K562 (cell line): ENCODE data around the gene GPS2. TPM values are rescaled to one million over a fixed set of nuclear protein-coding genes. Genes with fewer than 3 reads are reported as not detected.

Experiments used
- CREM ChIP-seq: IDR thresholded peaks from 2 replicates; pipeline ENCODE4 v1.6.1; 2014; ENCODE audit warnings: antibody characterized with exemption, low read depth
- ELF1 ChIP-seq: fragments of 200-800 bp; sonication (Bioruptor generic); IDR thresholded peaks from 2 replicates; pipeline ENCODE4 v1.6.1; 2016; ENCODE audit warnings: missing genetic modification characterization, missing compliant biosample characterization
- EP400 ChIP-seq: fragments of 450-650 bp; IDR thresholded peaks from 2 replicates; pipeline ENCODE4 v1.6.1; 2017; ENCODE audit warnings: antibody characterized with exemption, mild to moderate bottlenecking, moderate library complexity
- ETV1 ChIP-seq: fragments of 450-650 bp; conservative IDR thresholded peaks from 2 replicates; pipeline ENCODE4 v1.6.1; 2016; ENCODE audit warnings: missing genetic modification characterization, control low read depth, low read depth, missing compliant biosample characterization
- GABPB1 ChIP-seq: sonication (generic); formaldehyde crosslinking; IDR thresholded peaks from 2 replicates; pipeline ENCODE4 v1.8.0; 2022; ENCODE audit warnings: mild to moderate bottlenecking, missing genetic modification reagents
- KAT7 ChIP-seq: sonication (generic); formaldehyde crosslinking; IDR thresholded peaks from 2 replicates; pipeline ENCODE4 v1.8.0; 2022; ENCODE audit warnings: missing genetic modification reagents, mild to moderate bottlenecking, borderline replicate concordance
- KDM4B ChIP-seq, 2 experiments: fragments of 450-650 bp in 1 of 2; sonication (generic) in 1 of 2; IDR thresholded peaks; 2 replicates each; pipeline ENCODE4 v1.6.1; 2016 to 2017; ENCODE audit warnings: borderline replicate concordance in 2 of 2, antibody characterized with exemption in 1 of 2, low read depth in 1 of 2, mild to moderate bottlenecking in 1 of 2
- NONO ChIP-seq, 2 experiments: fragments of 200-400 bp in 1 of 2; fragments of 450-650 bp in 1 of 2; formaldehyde crosslinking in 1 of 2; IDR thresholded peaks; 2 replicates each; pipeline ENCODE4 v1.6.1; 2017; ENCODE audit warnings: low read depth in 2 of 2, mild to moderate bottlenecking in 2 of 2, moderate library complexity in 2 of 2, low read length in 1 of 2
- PHF20 ChIP-seq: fragments of 450-650 bp; IDR thresholded peaks from 2 replicates; pipeline ENCODE4 v1.6.1; 2018; ENCODE audit not compliant: partially characterized antibody
- POLR2AphosphoS5 ChIP-seq: IDR thresholded peaks from 2 replicates; pipeline ENCODE4 v1.6.1; 2011; ENCODE audit warnings: mild to moderate bottlenecking, low read depth, low read length, moderate library complexity; ENCODE audit not compliant: control insufficient read depth, insufficient read depth
- POLR2G ChIP-seq: fragments of 200-400 bp; formaldehyde crosslinking; IDR thresholded peaks from 2 replicates; pipeline ENCODE4 v1.6.1; 2017; ENCODE audit warnings: low read depth, mild to moderate bottlenecking, antibody characterized with exemption, low read length, moderate library complexity
- POU5F1 ChIP-seq: fragments of 150-350 bp; IDR thresholded peaks from 2 replicates; pipeline ENCODE4 v1.6.1; 2014; ENCODE audit warnings: borderline replicate concordance, low read length, low read depth, mild to moderate bottlenecking; ENCODE audit not compliant: partially characterized antibody
- RBM22 ChIP-seq: fragments of 200-400 bp; formaldehyde crosslinking; IDR thresholded peaks from 2 replicates; pipeline ENCODE4 v1.6.1; 2018; ENCODE audit warnings: low read length, low read depth; ENCODE audit not compliant: poor library complexity, severe bottlenecking
- SAP30 ChIP-seq: fragments of 200-600 bp; sonication (generic); IDR thresholded peaks from 2 replicates; pipeline ENCODE4 v1.6.1; 2012; ENCODE audit warnings: borderline replicate concordance, low read depth, mild to moderate bottlenecking, moderate library complexity, low read length, control low read depth, inconsistent platforms; ENCODE audit not compliant: insufficient read depth, poor library complexity, severe bottlenecking
- SIN3B ChIP-seq: fragments of 450-650 bp; IDR thresholded peaks from 2 replicates; pipeline ENCODE4 v1.6.1; 2017; ENCODE audit warnings: low read depth, mild to moderate bottlenecking, moderate library complexity
- ZNF445 ChIP-seq: fragments of 250-450 bp; sonication (Bioruptor Pico); IDR thresholded peaks from 2 replicates; pipeline ENCODE4 v1.4.0; 2020; ENCODE audit warnings: low read depth, mild to moderate bottlenecking, moderate library complexity
- polyA plus RNA-seq, 8 experiments: library from polyadenylated mRNA; depleted of rRNA in 4 of 8; stranded (reverse) in 5 of 8; unstranded in 3 of 8; fragments of >200 nt; fragmentation: Nextera tagmentation in 2 of 8; fragmentation: Illumina TruSeq in 1 of 8; extraction: Ambion mirVana in 2 of 8; extraction: Trizol in 1 of 8; gene quantifications; 2 replicates each; pipeline versions ENCODE4 v1.2.1 to v1.2.3, GENCODE V29; 2011 to 2014; ENCODE audit warnings: inconsistent platforms in 1 of 8, missing spikeins in 1 of 8
- total RNA-seq, 7 experiments: library from RNA; depleted of rRNA in 6 of 7; stranded (reverse); fragments of >200 nt in 6 of 7; fragmentation: Illumina TruSeq in 2 of 7; extraction: Trizol in 2 of 7; gene quantifications; 2 replicates each; pipeline versions ENCODE4 v1.2.1 to v1.2.3, GENCODE V29; 2011 to 2021; ENCODE audit warnings: low replicate concordance in 1 of 7
- TF ChIP-seq, protein P1 (sequence below): fragments of 450-650 bp; IDR thresholded peaks from 2 replicates; pipeline ENCODE4 v1.6.1; 2016
- TF ChIP-seq, protein P2 (sequence below): fragments of 250-450 bp; sonication (Bioruptor Pico); IDR thresholded peaks from 2 replicates; pipeline ENCODE4 v1.5.0; 2022; ENCODE audit warnings: mild to moderate bottlenecking
- TF ChIP-seq, protein P3 (sequence below): sonication (generic); formaldehyde crosslinking; IDR thresholded peaks from 2 replicates; pipeline ENCODE4 v1.8.0; 2023; ENCODE audit warnings: mild to moderate bottlenecking, missing genetic modification reagents

GPS2 gene
- total and polyA plus RNA-seq, 9 of the 15 experiments (the other 6 are each of a cell fraction or from before 2014, with no cell fraction given): 18.3 to 75.7 (median 37.0) TPM

DNA sequence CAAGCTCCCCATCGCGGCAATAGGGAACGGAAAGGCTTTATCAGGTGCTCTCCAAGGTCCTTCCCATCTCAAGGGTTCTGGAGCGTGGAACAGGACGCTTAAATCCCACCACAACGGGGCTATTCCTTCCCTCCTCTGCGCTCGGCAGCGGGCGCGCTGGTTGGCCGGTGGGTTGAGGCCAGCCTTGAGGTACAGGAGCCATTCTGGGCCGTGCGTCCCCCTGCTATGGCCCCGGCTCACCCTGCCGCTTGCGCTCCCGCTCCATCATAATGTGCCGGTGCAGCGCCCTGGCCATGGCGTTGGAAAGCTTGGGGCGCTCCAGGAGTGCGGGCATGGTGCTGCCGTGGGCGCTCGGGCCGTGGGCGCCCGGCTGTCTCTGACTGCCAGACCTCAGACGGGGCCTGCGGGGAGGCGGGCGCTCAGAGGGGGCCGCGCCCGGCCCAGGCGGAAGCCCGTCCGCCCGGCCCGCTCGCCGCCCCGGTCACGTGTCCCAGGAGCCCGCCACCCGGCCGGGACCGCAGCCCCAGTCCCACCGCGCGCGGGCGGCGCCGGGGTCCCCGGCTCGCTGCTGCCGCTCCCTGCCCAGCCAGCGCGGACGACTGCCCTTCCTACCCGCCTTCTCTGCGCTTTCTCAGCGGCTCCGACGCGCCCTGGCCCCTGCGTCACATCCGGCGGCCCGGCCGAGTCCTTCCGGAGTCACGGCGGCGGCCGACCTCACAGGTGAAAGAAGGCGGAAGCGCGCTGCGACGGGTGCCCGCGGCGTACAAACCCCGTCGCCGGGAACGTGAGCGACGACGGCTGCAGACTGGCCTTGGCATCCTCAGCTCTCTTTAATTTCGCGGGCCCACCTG is at the start of gene GPS2 (continued):
- TF ChIP-seq POLR2AphosphoS5 (peak; percentile 38; the same call in 1 of the 2 replicates), KDM4B (IDR thresholded peaks at IDR 0.05; ENCODE audit: borderline replicate concordance in 2 of 2, low read depth in 1 of 2) (peak in 1 of 2 experiments; percentile 66; a peak in 1 of 4 replicates), POLR2G (peak; percentile 92), ZNF445 (CRISPR knock-in tag) (no peak), POU5F1 (peak; percentile 71), SIN3B (peak; percentile 90), PHF20 (peak; percentile 98), NONO (IDR thresholded peaks at IDR 0.05; ENCODE audit: low read depth in 2 of 2, low read length in 1 of 2) (peak; percentile 49 to 53; a peak in 2 of 4 replicates), SAP30 (peak; percentile 63), CREM (peak; percentile 98), GABPB1 (CRISPR knock-in tag) (peak; percentile 96), KAT7 (CRISPR knock-in tag) (peak; percentile 78; the same call in 1 of the 2 replicates), ETV1 (tag) (peak; percentile 37; the same call in 1 of the 2 replicates), EP400 (peak; percentile 66; the same call in 1 of the 2 replicates), RBM22 (peak; percentile 84), ELF1 (tag) (peak; percentile 94)
- TF ChIP-seq, protein P1, sequence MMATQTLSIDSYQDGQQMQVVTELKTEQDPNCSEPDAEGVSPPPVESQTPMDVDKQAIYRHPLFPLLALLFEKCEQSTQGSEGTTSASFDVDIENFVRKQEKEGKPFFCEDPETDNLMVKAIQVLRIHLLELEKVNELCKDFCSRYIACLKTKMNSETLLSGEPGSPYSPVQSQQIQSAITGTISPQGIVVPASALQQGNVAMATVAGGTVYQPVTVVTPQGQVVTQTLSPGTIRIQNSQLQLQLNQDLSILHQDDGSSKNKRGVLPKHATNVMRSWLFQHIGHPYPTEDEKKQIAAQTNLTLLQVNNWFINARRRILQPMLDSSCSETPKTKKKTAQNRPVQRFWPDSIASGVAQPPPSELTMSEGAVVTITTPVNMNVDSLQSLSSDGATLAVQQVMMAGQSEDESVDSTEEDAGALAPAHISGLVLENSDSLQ: peak; percentile 30; the same call in 1 of the 2 replicates
- TF ChIP-seq, protein P2, sequence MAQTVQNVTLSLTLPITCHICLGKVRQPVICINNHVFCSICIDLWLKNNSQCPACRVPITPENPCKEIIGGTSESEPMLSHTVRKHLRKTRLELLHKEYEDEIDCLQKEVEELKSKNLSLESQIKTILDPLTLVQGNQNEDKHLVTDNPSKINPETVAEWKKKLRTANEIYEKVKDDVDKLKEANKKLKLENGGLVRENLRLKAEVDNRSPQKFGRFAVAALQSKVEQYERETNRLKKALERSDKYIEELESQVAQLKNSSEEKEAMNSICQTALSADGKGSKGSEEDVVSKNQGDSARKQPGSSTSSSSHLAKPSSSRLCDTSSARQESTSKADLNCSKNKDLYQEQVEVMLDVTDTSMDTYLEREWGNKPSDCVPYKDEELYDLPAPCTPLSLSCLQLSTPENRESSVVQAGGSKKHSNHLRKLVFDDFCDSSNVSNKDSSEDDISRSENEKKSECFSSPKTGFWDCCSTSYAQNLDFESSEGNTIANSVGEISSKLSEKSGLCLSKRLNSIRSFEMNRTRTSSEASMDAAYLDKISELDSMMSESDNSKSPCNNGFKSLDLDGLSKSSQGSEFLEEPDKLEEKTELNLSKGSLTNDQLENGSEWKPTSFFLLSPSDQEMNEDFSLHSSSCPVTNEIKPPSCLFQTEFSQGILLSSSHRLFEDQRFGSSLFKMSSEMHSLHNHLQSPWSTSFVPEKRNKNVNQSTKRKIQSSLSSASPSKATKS (CRISPR knock-in tag): no peak
- TF ChIP-seq, protein P3, sequence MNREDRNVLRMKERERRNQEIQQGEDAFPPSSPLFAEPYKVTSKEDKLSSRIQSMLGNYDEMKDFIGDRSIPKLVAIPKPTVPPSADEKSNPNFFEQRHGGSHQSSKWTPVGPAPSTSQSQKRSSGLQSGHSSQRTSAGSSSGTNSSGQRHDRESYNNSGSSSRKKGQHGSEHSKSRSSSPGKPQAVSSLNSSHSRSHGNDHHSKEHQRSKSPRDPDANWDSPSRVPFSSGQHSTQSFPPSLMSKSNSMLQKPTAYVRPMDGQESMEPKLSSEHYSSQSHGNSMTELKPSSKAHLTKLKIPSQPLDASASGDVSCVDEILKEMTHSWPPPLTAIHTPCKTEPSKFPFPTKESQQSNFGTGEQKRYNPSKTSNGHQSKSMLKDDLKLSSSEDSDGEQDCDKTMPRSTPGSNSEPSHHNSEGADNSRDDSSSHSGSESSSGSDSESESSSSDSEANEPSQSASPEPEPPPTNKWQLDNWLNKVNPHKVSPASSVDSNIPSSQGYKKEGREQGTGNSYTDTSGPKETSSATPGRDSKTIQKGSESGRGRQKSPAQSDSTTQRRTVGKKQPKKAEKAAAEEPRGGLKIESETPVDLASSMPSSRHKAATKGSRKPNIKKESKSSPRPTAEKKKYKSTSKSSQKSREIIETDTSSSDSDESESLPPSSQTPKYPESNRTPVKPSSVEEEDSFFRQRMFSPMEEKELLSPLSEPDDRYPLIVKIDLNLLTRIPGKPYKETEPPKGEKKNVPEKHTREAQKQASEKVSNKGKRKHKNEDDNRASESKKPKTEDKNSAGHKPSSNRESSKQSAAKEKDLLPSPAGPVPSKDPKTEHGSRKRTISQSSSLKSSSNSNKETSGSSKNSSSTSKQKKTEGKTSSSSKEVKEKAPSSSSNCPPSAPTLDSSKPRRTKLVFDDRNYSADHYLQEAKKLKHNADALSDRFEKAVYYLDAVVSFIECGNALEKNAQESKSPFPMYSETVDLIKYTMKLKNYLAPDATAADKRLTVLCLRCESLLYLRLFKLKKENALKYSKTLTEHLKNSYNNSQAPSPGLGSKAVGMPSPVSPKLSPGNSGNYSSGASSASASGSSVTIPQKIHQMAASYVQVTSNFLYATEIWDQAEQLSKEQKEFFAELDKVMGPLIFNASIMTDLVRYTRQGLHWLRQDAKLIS (CRISPR knock-in tag): peak; percentile 38; the same call in 1 of the 2 replicates
